Activated CD4-positive, alpha-beta memory T cell treated with anti-CD3 and anti-CD28 coated beads for 36 hours (primary cell): ENCODE results near the gene PCDHA8. TPM values are rescaled to one million over a fixed set of nuclear protein-coding genes. Genes with fewer than 3 reads are reported as not detected.

Source experiments
- CTCF ChIA-PET: fragments of 350-600 bp; sonication (Branson Sonifier 250); formaldehyde crosslinking; loops from one replicate; lab custom pipeline; 2021; ENCODE audit warnings: antibody characterized with exemption, inconsistent platforms; lab: Charles Lee
- POLR2A ChIA-PET: fragments of 350-600 bp; sonication (Branson Sonifier 250); formaldehyde crosslinking; loops from one replicate; lab custom pipeline; 2021; ENCODE audit warnings: antibody characterized with exemption; lab: Charles Lee
- DNase-seq: peaks from one replicate; pipeline ENCODE4 v3.0.0-alpha.2; 2020
- H3K27ac Mint-ChIP-seq: one replicate; pipeline ENCODE4 v1.8.0; 2021; ENCODE audit warnings: mixed read lengths
- H3K27me3 Mint-ChIP-seq: one replicate; pipeline ENCODE4 v1.8.0; 2021; ENCODE audit warnings: mixed read lengths
- H3K36me3 Mint-ChIP-seq: one replicate; pipeline ENCODE4 v1.8.0; 2021; ENCODE audit warnings: mixed read lengths
- H3K4me1 Mint-ChIP-seq: one replicate; pipeline ENCODE4 v1.8.0; 2021; ENCODE audit warnings: low read depth, mixed read lengths
- H3K4me3 Mint-ChIP-seq: one replicate; pipeline ENCODE4 v1.8.0; 2021; ENCODE audit warnings: mild to moderate bottlenecking, mixed read lengths
- H3K9me3 Mint-ChIP-seq: one replicate; pipeline ENCODE4 v1.8.0; 2021; ENCODE audit warnings: mixed read lengths
- intact Hi-C: fragments of 100-400 bp; cut with micrococcal nuclease; formaldehyde crosslinking; loops from one replicate; pipeline ENCODE4 v1.15.1; 2023
- total RNA-seq, 2 experiments: library from RNA; stranded (reverse); gene quantifications; one replicate each; pipeline ENCODE4 v1.2.3, GENCODE V29; 2021

The PCDHA8 gene
- total RNA-seq, 2 experiments from 2014 or later, result not detected

DNA sequence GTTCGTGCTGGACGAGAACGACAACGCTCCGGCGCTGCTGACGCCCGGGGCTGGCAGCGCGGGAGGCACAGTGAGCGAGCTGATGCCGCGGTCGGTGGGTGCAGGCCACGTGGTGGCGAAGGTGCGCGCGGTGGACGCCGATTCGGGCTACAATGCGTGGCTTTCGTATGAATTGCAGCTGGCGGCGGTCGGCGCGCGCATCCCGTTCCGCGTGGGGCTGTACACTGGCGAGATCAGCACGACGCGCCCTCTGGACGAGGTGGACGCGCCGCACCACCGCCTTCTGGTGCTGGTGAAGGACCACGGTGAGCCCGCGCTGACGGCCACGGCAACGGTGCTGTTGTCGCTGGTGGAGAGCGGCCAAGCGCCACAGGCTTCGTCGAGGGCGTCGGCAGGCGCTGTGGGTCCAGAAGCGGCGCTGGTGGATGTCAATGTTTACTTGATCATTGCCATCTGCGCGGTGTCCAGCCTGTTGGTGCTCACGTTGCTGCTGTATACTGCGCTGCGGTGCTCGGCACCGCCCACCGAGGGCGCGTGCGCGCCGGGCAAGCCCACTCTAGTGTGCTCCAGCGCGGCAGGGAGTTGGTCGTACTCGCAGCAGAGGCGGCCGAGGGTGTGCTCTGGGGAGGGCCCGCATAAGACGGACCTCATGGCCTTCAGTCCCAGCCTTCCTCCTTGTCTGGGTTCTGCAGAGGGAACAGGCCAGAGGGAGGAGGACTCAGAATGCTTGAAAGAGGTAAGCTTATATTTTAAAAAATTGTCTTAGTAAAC lies 43.1 kb downstream of the PCDHA8 start:
- no peak for DNase-seq
- H3K9me3 Mint-ChIP-seq, result peaks cover 16% of the 10 kb centered on the region
- H3K36me3 Mint-ChIP-seq, result peaks cover 12% of the 10 kb centered on the region
- H3K27ac Mint-ChIP-seq, result no peak overlapping the region
- no peak overlapping the region for H3K4me3 Mint-ChIP-seq
- peaks cover 24% of the 10 kb centered on the region for H3K27me3 Mint-ChIP-seq
- intact Hi-C loops, result no loop called here
- ChIA-PET POLR2A (no interaction called here), CTCF (no interaction called here)
- H3K4me1 Mint-ChIP-seq, result no peaks in the 10 kb centered on the region

Other genes with a start within 250 kb of the PCDHA8 start
- gene CD14, start 208.0 kb upstream of the PCDHA8 start, total RNA-seq, result under 1 TPM; 0.39 to 0.62 TPM
- 10 to 100 TPM; 33.7 to 33.8 TPM for gene TMCO6, start 201.7 kb upstream of the PCDHA8 start, total RNA-seq
- 10 to 100 TPM; 63.8 to 69.4 TPM for gene NDUFA2, start 193.6 kb upstream of the PCDHA8 start, total RNA-seq
- 100 to 1,000 TPM; 103 to 104 TPM for gene IK, start 193.4 kb upstream of the PCDHA8 start, total RNA-seq
- 10 to 100 TPM; 30.4 to 32.1 TPM for gene WDR55, start 176.3 kb upstream of the PCDHA8 start, total RNA-seq
- gene DND1, start 167.6 kb upstream of the PCDHA8 start, total RNA-seq, result 1 to 10 TPM; 2.3 to 2.5 TPM
- gene HARS1, start 149.8 kb upstream of the PCDHA8 start, total RNA-seq, result 10 to 100 TPM; 91.1 to 91.7 TPM
- 10 to 100 TPM; 26.9 to 28.9 TPM for gene HARS2, start 149.7 kb upstream of the PCDHA8 start, total RNA-seq
- gene ZMAT2, start 140.7 kb upstream of the PCDHA8 start, total RNA-seq, result 10 to 100 TPM; 51.4 to 53.4 TPM
- not detected for gene PCDHA1, start 55.0 kb upstream of the PCDHA8 start, total RNA-seq
- gene PCDHA2, start 46.3 kb upstream of the PCDHA8 start, total RNA-seq, result not detected
- not detected for gene PCDHA3, start 40.1 kb upstream of the PCDHA8 start, total RNA-seq
- not detected for gene PCDHA4, start 34.1 kb upstream of the PCDHA8 start, total RNA-seq
- gene PCDHA5, start 19.6 kb upstream of the PCDHA8 start, total RNA-seq, result not detected
- not detected for gene PCDHA6, start 13.2 kb upstream of the PCDHA8 start, total RNA-seq
- gene PCDHA7, start 6.9 kb upstream of the PCDHA8 start, total RNA-seq, result not detected
- not detected for gene PCDHA9, start 7.2 kb downstream of the PCDHA8 start, total RNA-seq
- gene PCDHA10, start 14.7 kb downstream of the PCDHA8 start, total RNA-seq, result not detected
- gene PCDHA11, start 27.8 kb downstream of the PCDHA8 start, total RNA-seq, result not detected
- not detected for gene PCDHA12, start 34.1 kb downstream of the PCDHA8 start, total RNA-seq
- not detected for gene PCDHA13, start 40.9 kb downstream of the PCDHA8 start, total RNA-seq
- gene PCDHAC1, start 85.1 kb downstream of the PCDHA8 start, total RNA-seq, result not detected
- gene PCDHAC2, start 125.3 kb downstream of the PCDHA8 start, total RNA-seq, result not detected
- gene PCDHB1, start 210.2 kb downstream of the PCDHA8 start, total RNA-seq, result not detected